Stimulated activated CD8-positive, alpha-beta memory T cell treated with anti-CD3 and anti-CD28 coated beads, Interleukin-4, amount 100 ng/mL, for 4 hours (primary cell): ENCODE results near the gene ARAP3.

Experiments used
- DNase-seq, 2 donors: peaks; one replicate each; pipeline ENCODE4 v3.0.0-alpha.2; 2020; ENCODE audit warnings: low read depth in 2 of 2, low spot score in 1 of 2

The ARAP3 gene

DNA sequence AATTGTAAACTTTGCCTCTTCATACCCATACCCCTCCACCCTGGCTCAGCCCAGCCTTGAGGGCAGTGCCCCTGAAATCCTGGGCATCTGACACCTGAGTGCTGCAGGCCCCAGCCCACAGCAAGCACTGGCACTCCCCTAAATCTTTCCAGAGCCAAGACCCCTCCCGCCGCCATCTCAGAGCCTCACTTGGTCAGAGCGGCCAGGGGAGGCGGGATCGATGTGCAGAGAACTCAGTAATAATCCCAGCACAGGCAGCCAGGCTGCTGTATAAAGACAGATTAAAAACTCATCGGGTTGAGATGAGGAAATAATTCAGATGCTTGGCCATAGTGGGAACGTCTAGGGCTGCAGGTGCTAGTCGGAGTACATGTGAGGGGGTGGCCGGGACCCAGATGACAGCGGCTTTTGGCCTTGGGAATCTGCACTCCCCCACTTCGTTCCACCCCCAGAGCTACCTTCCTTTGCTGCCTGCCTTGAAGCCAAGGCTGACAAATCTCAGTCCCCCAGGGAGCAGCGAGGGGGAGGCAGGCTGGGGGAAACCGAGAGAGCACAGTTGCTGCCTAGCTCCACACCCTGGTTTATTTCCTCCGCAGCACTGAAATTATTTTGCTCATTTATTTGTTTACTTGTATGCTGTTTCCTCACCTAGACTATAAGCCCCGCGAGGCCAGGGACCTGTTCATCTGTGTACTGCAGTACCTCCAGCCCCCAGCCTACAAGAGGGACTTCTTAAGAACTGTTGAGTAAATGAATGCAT, 19.5 kb upstream of the ARAP3 start:
- no peak for DNase-seq

DNA sequence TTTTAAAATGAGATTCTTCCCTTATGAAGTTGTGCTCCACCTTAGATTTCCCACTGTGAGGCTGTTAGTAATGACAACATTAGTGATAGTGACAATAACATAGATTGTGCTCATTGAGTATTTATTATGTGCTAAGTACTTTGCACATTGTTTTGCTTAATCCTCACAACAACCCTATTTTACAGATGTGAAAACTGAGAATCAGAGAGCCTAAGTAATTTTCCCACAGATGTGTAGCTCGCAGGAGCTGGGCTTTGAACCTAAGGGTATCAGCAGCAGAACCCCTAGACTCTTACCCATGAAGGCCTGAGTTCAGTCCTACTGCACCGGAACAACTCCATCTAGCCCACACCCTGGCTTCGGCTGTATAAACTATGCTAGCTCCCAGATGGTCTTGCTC, 15.6 kb upstream of the ARAP3 start:
- no peak for DNase-seq

- no peak for DNase-seq
Measured at GRCh38 chr5:141696431-141696830, 14.4 kb upstream of the ARAP3 start.

GRCh38 chr5:141695627-141696215, 13.7 kb upstream of the ARAP3 start:
- DNase-seq: no peak

DNA sequence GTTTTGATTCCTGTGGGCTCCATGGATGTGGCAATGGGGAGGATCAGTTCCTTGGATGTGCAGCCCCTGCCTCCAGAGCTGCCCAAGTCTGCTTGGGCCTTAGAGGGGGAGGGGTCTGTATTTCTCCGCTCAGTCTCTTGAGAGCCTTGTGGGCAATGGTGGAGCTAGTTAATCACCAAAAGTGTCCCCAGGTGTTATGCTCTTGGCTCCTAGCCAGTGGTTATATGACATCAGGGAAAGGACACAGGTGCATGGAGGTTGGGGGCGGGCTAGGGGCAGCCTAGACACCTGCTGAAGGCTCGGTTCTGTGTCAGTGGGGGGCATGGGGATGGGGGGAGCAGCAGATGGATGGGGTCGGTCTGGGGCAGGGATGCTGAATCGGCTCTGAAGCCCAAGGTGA, 12.4 kb upstream of the ARAP3 start:
- DNase-seq: no peak

DNA sequence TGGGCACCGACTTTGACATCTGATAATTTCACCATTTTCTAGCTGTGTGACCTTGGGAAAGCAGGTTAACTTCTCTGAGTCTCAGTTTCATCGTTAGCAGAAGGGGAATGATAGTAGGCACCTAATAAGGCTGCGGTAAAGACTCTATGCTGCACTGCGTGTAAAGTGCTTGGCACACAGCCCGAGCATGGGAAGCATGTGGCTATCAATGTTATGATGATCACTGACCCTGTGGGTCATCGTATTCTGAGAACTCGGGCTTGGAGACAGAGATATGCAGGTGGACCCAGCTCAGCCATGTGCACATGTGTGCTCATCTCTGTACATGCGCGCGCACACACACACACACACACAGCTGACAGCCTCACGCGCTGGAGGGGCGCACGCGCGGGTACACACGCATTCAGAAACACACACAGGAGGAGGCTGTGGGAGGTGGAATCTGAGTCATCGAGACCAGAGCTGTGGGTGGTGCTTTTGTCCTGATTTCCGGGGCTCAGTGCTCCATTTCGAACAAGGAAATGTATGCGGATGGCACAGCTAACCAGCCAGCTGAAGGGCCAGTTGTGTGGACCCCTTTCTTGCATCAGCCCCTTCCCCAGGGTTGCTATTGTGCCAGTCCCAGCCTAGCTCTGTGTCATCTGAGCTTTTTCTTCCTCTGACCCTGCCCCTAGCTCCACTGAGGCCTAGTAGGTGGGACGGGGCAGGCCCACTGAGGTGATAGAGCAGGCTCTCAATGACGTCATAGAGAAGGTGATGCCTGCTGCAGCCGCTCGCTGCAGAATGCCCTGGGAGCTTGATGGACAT, 11.1 kb upstream of the ARAP3 start:
- DNase-seq: peak; percentile 35 to 67

GRCh38 chr5:141692533-141692888, 10.5 kb upstream of the ARAP3 start:
- DNase-seq: no peak

- peak; percentile 62 to 80 for DNase-seq
Measured at GRCh38 chr5:141691867-141692532, 10.0 kb upstream of the ARAP3 start.

DNA sequence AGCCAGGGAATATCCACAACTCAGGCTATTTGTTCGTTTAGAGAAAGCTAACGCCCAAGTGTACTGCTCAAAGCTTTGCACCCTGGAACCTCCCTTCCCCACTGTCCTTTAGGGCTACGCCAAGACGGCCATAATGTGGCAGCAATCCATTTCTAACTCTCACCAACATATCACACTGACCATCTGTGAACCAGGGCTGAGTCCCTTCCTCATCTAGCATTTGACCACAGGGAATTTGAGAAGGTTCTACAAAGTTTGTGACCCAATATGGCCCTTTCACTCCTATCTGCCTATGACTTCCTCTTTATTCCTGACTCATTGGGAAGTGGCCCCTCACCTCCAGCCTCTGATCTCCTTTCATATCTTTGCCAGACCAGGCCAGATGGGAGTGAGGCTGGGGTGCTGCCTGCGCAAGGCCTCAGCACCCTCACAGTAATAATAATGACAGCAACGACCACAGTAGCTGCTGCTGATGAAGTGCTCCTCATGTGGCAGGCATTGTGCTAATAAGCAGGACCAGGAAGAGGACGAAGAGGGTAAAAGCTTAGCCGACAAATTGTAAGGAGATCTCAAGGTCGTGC, 9.3 kb upstream of the ARAP3 start:
- DNase-seq: no peak

GRCh38 chr5:141686648-141687416, 4.8 kb upstream of the ARAP3 start:
- no peak for DNase-seq

DNA sequence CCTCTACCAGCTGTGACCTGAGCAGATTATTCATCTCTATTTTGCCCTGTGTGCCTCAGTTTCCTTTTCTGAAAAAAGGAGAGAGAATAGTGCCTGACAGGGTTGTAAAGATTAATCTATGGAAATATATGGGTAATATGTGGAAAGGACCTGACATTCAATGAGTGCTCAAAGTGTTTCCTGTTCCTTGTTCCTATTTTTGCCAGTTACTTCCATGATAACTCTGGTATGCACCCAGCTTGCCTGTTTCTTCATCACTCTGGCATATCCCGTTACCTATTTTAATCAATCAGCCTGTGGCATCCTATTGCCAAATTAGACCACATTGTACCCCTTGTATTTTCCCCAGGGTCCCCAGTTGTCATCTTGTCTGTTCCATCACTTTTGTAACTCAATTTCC, 3.6 kb upstream of the ARAP3 start:
- DNase-seq: no peak

- no peak for DNase-seq
Measured at GRCh38 chr5:141683596-141684141, 1.6 kb upstream of the ARAP3 start.

GRCh38 chr5:141681295-141681694, 735 bp downstream of the ARAP3 start:
- no peak for DNase-seq

- DNase-seq: no peak
Measured at GRCh38 chr5:141680751-141681201, 1.3 kb downstream of the ARAP3 start.

- no peak for DNase-seq
Measured at GRCh38 chr5:141680178-141680577, 1.9 kb downstream of the ARAP3 start.

GRCh38 chr5:141677415-141677814, 4.6 kb downstream of the ARAP3 start:
- DNase-seq: no peak

DNA sequence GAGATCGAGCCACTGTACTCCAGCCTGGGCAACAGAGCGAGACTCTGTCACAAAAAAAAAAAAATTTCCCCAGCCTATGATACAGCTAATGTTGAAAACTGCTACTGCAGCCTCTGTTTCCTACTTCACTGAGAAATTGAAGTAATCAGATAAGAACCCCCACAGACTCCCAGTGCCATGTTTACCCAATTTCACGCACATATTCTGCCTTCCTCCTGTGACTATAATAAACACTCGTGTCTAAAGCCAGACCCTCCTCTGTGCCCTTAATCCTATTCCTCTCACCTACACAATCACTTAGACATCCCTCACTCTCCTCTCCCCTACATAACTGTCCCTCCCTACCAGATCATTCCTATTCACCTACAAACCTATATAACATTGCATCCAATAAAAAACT, 6.4 kb downstream of the ARAP3 start:
- DNase-seq: no peak

DNA sequence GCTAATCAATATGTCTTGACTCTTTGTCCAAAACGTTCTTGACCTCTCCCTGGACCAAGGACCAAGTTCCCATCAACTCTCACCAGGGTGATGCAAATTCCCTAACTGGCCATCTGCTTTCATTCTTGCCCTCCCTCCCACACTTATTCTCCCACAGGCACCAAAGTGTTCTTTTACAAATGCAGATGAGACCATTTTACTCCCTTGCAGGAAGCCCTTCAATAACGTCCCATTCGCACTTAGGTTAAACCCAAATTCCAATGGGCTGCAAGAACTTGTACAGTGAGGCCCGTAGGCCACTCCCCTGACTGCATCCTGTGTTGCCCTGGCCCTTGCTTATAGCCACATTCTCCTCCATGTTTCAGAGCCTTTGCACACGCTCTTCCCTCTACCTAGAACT, 7.3 kb downstream of the ARAP3 start:
- DNase-seq: no peak

GRCh38 chr5:141672841-141673813, 8.9 kb downstream of the ARAP3 start:
- DNase-seq: no peak
